ENCODE measurements around the gene TMEM200B. TPM values are rescaled to one million over a fixed set of nuclear protein-coding genes. Genes with fewer than 3 reads are reported as not detected.

Gene TMEM200B
- total and polyA plus RNA-seq, 2 of the 4 experiments (the other 2 are of a cell fraction) = 4.8 to 6.2 TPM

DNA sequence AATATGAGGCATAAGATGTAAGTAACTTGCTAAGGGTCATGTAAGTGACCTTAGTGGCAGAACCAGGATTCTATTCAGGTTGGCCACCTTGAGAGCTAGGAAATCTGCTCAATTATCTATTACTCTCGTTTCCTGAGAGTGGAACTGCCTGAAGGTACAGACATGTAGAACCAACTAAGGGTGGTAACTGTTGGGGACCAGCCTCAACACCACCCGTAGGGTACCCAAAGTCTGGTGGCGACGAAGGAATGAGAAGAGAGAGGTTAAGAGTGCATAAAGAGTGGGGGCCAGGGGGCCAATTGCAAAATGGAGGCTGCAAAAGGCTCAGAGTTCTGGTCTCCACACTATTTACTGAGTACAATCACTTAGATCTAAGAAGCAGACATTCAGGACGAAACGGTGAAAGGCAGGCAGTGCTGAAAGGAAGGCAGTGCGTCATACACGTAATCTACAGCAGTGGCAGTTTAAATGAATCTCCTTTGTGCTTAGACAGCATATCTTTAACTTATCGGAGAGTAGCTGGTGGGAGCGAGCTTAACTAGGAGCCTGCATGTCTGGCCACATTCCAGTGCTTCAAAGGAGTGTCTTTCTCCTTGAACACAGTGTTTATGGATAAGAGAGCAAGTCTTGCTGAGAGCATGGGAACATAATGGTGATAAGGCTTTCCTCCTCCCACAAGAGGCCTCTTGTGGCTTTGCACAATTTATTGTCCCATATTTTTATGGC is 33.0 kb upstream of the TMEM200B start:
- Histone ChIP-seq H3K4me2 (ENCODE audit: low read depth, low read length) (no peak overlapping the region), H3K18ac (ENCODE audit: low read depth, low read length) (no peak overlapping the region), H2AFZ (replicated peaks; ENCODE audit: low read length, poor library complexity) (no peak overlapping the region), H2BK120ac (ENCODE audit: low read depth, low read length) (no peak overlapping the region), H2AK9ac (replicated peaks; ENCODE audit: low read depth, low read length, poor library complexity) (no peak overlapping the region), H3K4ac (ENCODE audit: low read depth, low read length) (no peak overlapping the region), H3K4me3 (ENCODE audit: insufficient read depth, low read depth, low read length) (no peak overlapping the region), H3K27me3 (ENCODE audit: control insufficient read depth, insufficient read depth, low read length) (no peaks in the 10 kb centered on the region), H3K4me1 (ENCODE audit: control insufficient read depth, insufficient read depth, low read length) (no peaks in the 10 kb centered on the region), H4K20me1 (ENCODE audit: insufficient read depth, low read length) (peaks cover 32% of the 10 kb centered on the region), H3K9me1 (ENCODE audit: insufficient read depth, low read length) (peaks cover 13% of the 10 kb centered on the region), H4K8ac (ENCODE audit: low read depth in 2 of 2, low read length in 2 of 2) (peak overlapping the region in 1 of 2 experiments; percentile 54; a peak in 1 of 4 replicates), H3K79me1 (ENCODE audit: low read depth in 1 of 2, low read length in 2 of 2) (peaks cover 34 to 64% of the 10 kb centered on the region in 2 experiments), H2BK15ac (ENCODE audit: low read depth, low read length) (no peak overlapping the region), H2BK20ac (ENCODE audit: low read depth, low read length) (no peak overlapping the region), H3K56ac (ENCODE audit: extremely low read depth, insufficient read depth, low read length) (no peak overlapping the region), H3K14ac (replicated peaks; ENCODE audit: low read depth, low read length) (0 out of 2 replicates have a peak overlapping the region, but pooled peaks have one; percentile 36), H3K23ac (ENCODE audit: low read depth, low read length) (peak overlapping the region; percentile 38), H2BK5ac (ENCODE audit: low read depth, low read length, poor library complexity, severe bottlenecking) (peak overlapping the region; percentile 5), H3K9me3 (ENCODE audit: control insufficient read depth, insufficient read depth, low read length) (no peaks in the 10 kb centered on the region), H3K9ac (ENCODE audit: low read depth, low read length) (no peak overlapping the region), H3K27ac (ENCODE audit: insufficient read depth, low read length) (peak overlapping the region; percentile 3; the same call in 1 of the 2 replicates), H3K36me3 (ENCODE audit: control insufficient read depth, insufficient read depth, low read length) (peaks cover 64% of the 10 kb centered on the region), H2AK5ac (ENCODE audit: low read depth, low read length) (no peak overlapping the region), H4K5ac (ENCODE audit: low read depth, low read length) (no peak overlapping the region), H4K91ac (ENCODE audit: insufficient read depth, low read depth, low read length) (no peak overlapping the region)
- ChIA-PET POLR2A (ENCODE audit: unreplicated experiment) (interaction anchor here (0.7 kb wide), 1 partner anchor 91 kb away, joined by 4 read pairs; no protein-coding TSS in a partner anchor), CTCF (interaction anchor here (0.6 kb wide), 1 partner anchor 1574 kb away, joined by 6 read pairs; no protein-coding TSS in a partner anchor)
- DNase-seq = peak; percentile 49
- WGBS, 2 experiments (ENCODE audit: extremely low coverage in 2 of 2, insufficient read length in 1 of 2) = no CpG with 5 or more reads among the region's 10 CpGs
- no peak for TF ChIP-seq SMC3 (IDR thresholded peaks at IDR 0.05; ENCODE audit: low read depth, low read length)
- TF ChIP-seq MAFK (IDR thresholded peaks at IDR 0.05; ENCODE audit: low read depth, low read length) = peak; percentile 53
- ATAC-seq (ENCODE audit: low read depth) = peak; percentile 42
- intact Hi-C loops (cut with micrococcal nuclease) = no loop called here
- in situ Hi-C loops (cut with MboI; ENCODE audit: low sequenced_read_pairs) = no loop called here
- dilution Hi-C loops (cut with HindIII; ENCODE audit: low sequenced_read_pairs, unreplicated experiment) = no loop called here
- no TSS peak for BruUV-seq (replicated peaks)

Measured in IMR-90 (cell line).